Right lobe of liver (tissue), 4 donors: Measurements from ENCODE around the gene PDE9A.

ENCODE experiments used
- POLR2A ChIP-seq: fragments of 450-650 bp; IDR thresholded peaks from one replicate; pipeline ENCODE4 v1.6.1; 2017; ENCODE audit warnings: antibody characterized with exemption, mild to moderate bottlenecking
- TF ChIP-seq, protein P1 (sequence below), 4 donors: fragments of 200-600 bp in 3 of 4; fragments of 450-650 bp in 1 of 4; IDR thresholded peaks; one replicate each; pipeline versions ENCODE4 v1.5.1 to v1.8.0; 2016 to 2022; ENCODE audit warnings: antibody characterized with exemption in 4 of 4, mild to moderate bottlenecking in 2 of 4
- donor health status: DM: no; HTN: no; CAD: no.
- donor health status: DM: no; HTN: no; CAD: no.
- donor health status: DM: no; HTN: yes; CAD: no.

DNA sequence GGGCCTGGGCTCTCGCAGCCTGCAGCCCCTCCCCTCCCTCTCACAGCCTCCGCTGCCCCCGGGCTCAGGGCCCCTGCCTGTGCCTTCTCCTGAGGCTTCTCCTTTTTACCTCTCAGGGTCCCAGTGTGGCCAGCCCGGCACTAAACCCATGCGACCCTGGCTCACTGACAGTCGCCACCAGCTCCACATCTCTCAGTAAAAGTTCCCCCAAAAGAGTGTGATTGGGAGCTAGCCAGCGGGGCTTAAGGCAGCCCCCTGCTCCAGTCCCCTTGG is 26.6 kb downstream of the PDE9A start:
- TF ChIP-seq, protein P1, sequence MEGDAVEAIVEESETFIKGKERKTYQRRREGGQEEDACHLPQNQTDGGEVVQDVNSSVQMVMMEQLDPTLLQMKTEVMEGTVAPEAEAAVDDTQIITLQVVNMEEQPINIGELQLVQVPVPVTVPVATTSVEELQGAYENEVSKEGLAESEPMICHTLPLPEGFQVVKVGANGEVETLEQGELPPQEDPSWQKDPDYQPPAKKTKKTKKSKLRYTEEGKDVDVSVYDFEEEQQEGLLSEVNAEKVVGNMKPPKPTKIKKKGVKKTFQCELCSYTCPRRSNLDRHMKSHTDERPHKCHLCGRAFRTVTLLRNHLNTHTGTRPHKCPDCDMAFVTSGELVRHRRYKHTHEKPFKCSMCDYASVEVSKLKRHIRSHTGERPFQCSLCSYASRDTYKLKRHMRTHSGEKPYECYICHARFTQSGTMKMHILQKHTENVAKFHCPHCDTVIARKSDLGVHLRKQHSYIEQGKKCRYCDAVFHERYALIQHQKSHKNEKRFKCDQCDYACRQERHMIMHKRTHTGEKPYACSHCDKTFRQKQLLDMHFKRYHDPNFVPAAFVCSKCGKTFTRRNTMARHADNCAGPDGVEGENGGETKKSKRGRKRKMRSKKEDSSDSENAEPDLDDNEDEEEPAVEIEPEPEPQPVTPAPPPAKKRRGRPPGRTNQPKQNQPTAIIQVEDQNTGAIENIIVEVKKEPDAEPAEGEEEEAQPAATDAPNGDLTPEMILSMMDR (IDR thresholded peaks at IDR 0.05), result no peak
- no peak for TF ChIP-seq POLR2A
